ENCODE measurements around the gene DTX3.

- no peak for TF ChIP-seq CTCF (IDR thresholded peaks at IDR 0.05; ENCODE audit: poor library complexity, severe bottlenecking)
- no peak for TF ChIP-seq REST (IDR thresholded peaks at IDR 0.05; ENCODE audit: borderline replicate concordance)
Observed at GRCh38 chr12:57569858-57570257, 34.8 kb upstream of the DTX3 start.
